Activated CD4-positive, alpha-beta memory T cell treated with anti-CD3 and anti-CD28 coated beads for 36 hours (primary cell): ENCODE data around the gene CAND1. TPM values are rescaled to one million over a fixed set of nuclear protein-coding genes. Genes with fewer than 3 reads are reported as not detected.

Experiments
- CTCF ChIA-PET: fragments of 350-600 bp; sonication (Branson Sonifier 250); formaldehyde crosslinking; loops from one replicate; lab custom pipeline; 2021; ENCODE audit warnings: antibody characterized with exemption, inconsistent platforms; lab: Charles Lee
- POLR2A ChIA-PET: fragments of 350-600 bp; sonication (Branson Sonifier 250); formaldehyde crosslinking; loops from one replicate; lab custom pipeline; 2021; ENCODE audit warnings: antibody characterized with exemption; lab: Charles Lee
- DNase-seq: peaks from one replicate; pipeline ENCODE4 v3.0.0-alpha.2; 2020
- H3K27ac Mint-ChIP-seq: one replicate; pipeline ENCODE4 v1.8.0; 2021; ENCODE audit warnings: mixed read lengths
- H3K27me3 Mint-ChIP-seq: one replicate; pipeline ENCODE4 v1.8.0; 2021; ENCODE audit warnings: mixed read lengths
- H3K36me3 Mint-ChIP-seq: one replicate; pipeline ENCODE4 v1.8.0; 2021; ENCODE audit warnings: mixed read lengths
- H3K4me1 Mint-ChIP-seq: one replicate; pipeline ENCODE4 v1.8.0; 2021; ENCODE audit warnings: low read depth, mixed read lengths
- H3K4me3 Mint-ChIP-seq: one replicate; pipeline ENCODE4 v1.8.0; 2021; ENCODE audit warnings: mild to moderate bottlenecking, mixed read lengths
- H3K9me3 Mint-ChIP-seq: one replicate; pipeline ENCODE4 v1.8.0; 2021; ENCODE audit warnings: mixed read lengths
- intact Hi-C: fragments of 100-400 bp; cut with micrococcal nuclease; formaldehyde crosslinking; loops from one replicate; pipeline ENCODE4 v1.15.1; 2023
- total RNA-seq, 2 experiments: library from RNA; stranded (reverse); gene quantifications; one replicate each; pipeline ENCODE4 v1.2.3, GENCODE V29; 2021

CAND1 gene
- total RNA-seq, 2 experiments from 2014 or later: 213 to 219 TPM

GRCh38 chr12:67284561-67284960 lies 15.4 kb downstream of the CAND1 start:
- peaks cover 34% of the 10 kb centered on the region for H3K36me3 Mint-ChIP-seq
- H3K27ac Mint-ChIP-seq: no peak overlapping the region
- CTCF ChIA-PET: interaction anchor here (0.6 kb wide), 1 partner anchor 204 kb away, joined by 3 read pairs; no protein-coding TSS in a partner anchor
- peaks cover 52% of the 10 kb centered on the region for H3K4me1 Mint-ChIP-seq
- no peaks in the 10 kb centered on the region for H3K27me3 Mint-ChIP-seq
- no peaks in the 10 kb centered on the region for H3K9me3 Mint-ChIP-seq
- DNase-seq: no peak
- POLR2A ChIA-PET: no interaction called here
- intact Hi-C loops: no loop called here
- no peak overlapping the region for H3K4me3 Mint-ChIP-seq

- DNase-seq: no peak
- H3K4me1 Mint-ChIP-seq: peaks cover 56% of the 10 kb centered on the region
- ChIA-PET POLR2A (interaction anchor here (1.3 kb wide), 1 partner anchor 17 kb away, joined by 5 read pairs; the partner anchor contains the start of gene CAND1), CTCF (interaction anchor here (0.6 to 1.5 kb wide), 4 partner anchors 16 to 593 kb away, joined by 3 to 5 read pairs (median 3); partner anchors contain the start of gene CAND1)
- H3K4me3 Mint-ChIP-seq: no peak overlapping the region
- H3K27me3 Mint-ChIP-seq: no peaks in the 10 kb centered on the region
- H3K27ac Mint-ChIP-seq: no peak overlapping the region
- no peaks in the 10 kb centered on the region for H3K9me3 Mint-ChIP-seq
- intact Hi-C loops: no loop called here
- H3K36me3 Mint-ChIP-seq: peaks cover 45% of the 10 kb centered on the region
These were observed 17.1 kb downstream of the CAND1 start for GRCh38 chr12:67286257-67286656.

- Mint-ChIP-seq H3K4me1 (peaks cover 49% of the 10 kb centered on the region), H3K27ac (peak overlapping the region; percentile 18), H3K9me3 (no peaks in the 10 kb centered on the region), H3K36me3 (peaks cover 40% of the 10 kb centered on the region), H3K27me3 (no peaks in the 10 kb centered on the region), H3K4me3 (no peak overlapping the region)
- ChIA-PET CTCF (interaction anchor here (0.8 to 1.5 kb wide), 5 partner anchors 12 to 197 kb away, joined by 3 to 5 read pairs (median 3); partner anchors contain the start of gene CAND1), POLR2A (interaction anchor here (1.3 kb wide), 1 partner anchor 18 kb away, joined by 5 read pairs; the partner anchor contains the start of gene CAND1)
- intact Hi-C loops: no loop called here
- no peak for DNase-seq
These were observed 18.2 kb downstream of the CAND1 start for GRCh38 chr12:67287311-67287710.

GRCh38 chr12:67288561-67288960 lies 19.4 kb downstream of the CAND1 start:
- DNase-seq: no peak
- intact Hi-C loops: no loop called here
- no peak overlapping the region for H3K4me3 Mint-ChIP-seq
- no peaks in the 10 kb centered on the region for H3K27me3 Mint-ChIP-seq
- ChIA-PET POLR2A (no interaction called here), CTCF (no interaction called here)
- H3K36me3 Mint-ChIP-seq: peaks cover 35% of the 10 kb centered on the region
- H3K4me1 Mint-ChIP-seq: peaks cover 48% of the 10 kb centered on the region
- no peaks in the 10 kb centered on the region for H3K9me3 Mint-ChIP-seq
- H3K27ac Mint-ChIP-seq: no peak overlapping the region

- H3K36me3 Mint-ChIP-seq: peaks cover 37% of the 10 kb centered on the region
- intact Hi-C loops: no loop called here
- no peak overlapping the region for H3K27ac Mint-ChIP-seq
- ChIA-PET POLR2A (interaction anchor here (1.2 kb wide), 1 partner anchor 22 kb away, joined by 3 read pairs; the partner anchor contains the start of gene CAND1), CTCF (no interaction called here)
- no peaks in the 10 kb centered on the region for H3K9me3 Mint-ChIP-seq
- no peaks in the 10 kb centered on the region for H3K27me3 Mint-ChIP-seq
- H3K4me3 Mint-ChIP-seq: no peak overlapping the region
- H3K4me1 Mint-ChIP-seq: peaks cover 41% of the 10 kb centered on the region
- no peak for DNase-seq
These were observed 21.2 kb downstream of the CAND1 start for GRCh38 chr12:67290378-67290777.

GRCh38 chr12:67299526-67299925 lies 30.4 kb downstream of the CAND1 start:
- peaks cover 59% of the 10 kb centered on the region for H3K36me3 Mint-ChIP-seq
- H3K4me1 Mint-ChIP-seq: peaks cover 10% of the 10 kb centered on the region
- CTCF ChIA-PET: no interaction called here
- H3K4me3 Mint-ChIP-seq: no peak overlapping the region
- H3K27ac Mint-ChIP-seq: no peak overlapping the region
- DNase-seq: no peak
- POLR2A ChIA-PET: no interaction called here
- H3K9me3 Mint-ChIP-seq: no peaks in the 10 kb centered on the region
- intact Hi-C loops: no loop called here
- H3K27me3 Mint-ChIP-seq: no peaks in the 10 kb centered on the region

GRCh38 chr12:67299926-67300325 lies 30.8 kb downstream of the CAND1 start:
- H3K27ac Mint-ChIP-seq: no peak overlapping the region
- H3K36me3 Mint-ChIP-seq: peaks cover 57% of the 10 kb centered on the region
- CTCF ChIA-PET: no interaction called here
- intact Hi-C loops: no loop called here
- POLR2A ChIA-PET: no interaction called here
- no peaks in the 10 kb centered on the region for H3K27me3 Mint-ChIP-seq
- H3K4me1 Mint-ChIP-seq: peaks cover 9% of the 10 kb centered on the region
- no peak overlapping the region for H3K4me3 Mint-ChIP-seq
- H3K9me3 Mint-ChIP-seq: no peaks in the 10 kb centered on the region
- no peak for DNase-seq

GRCh38 chr12:67302162-67302561 lies 33.0 kb downstream of the CAND1 start:
- CTCF ChIA-PET: no interaction called here
- H3K4me1 Mint-ChIP-seq: peaks cover 2% of the 10 kb centered on the region

GRCh38 chr12:67305544-67305943 lies 36.4 kb downstream of the CAND1 start:
- ChIA-PET POLR2A (no interaction called here), CTCF (no interaction called here)
- intact Hi-C loops: no loop called here
- Mint-ChIP-seq H3K4me1 (peaks cover 2% of the 10 kb centered on the region), H3K27ac (no peak overlapping the region), H3K4me3 (no peak overlapping the region), H3K27me3 (no peaks in the 10 kb centered on the region), H3K9me3 (no peaks in the 10 kb centered on the region), H3K36me3 (peaks cover 63% of the 10 kb centered on the region)
- no peak for DNase-seq

More at GRCh38 chr12:67302162-67302561, 33.0 kb downstream of the CAND1 start:
- H3K27ac Mint-ChIP-seq: no peak overlapping the region
- DNase-seq: no peak
- no peaks in the 10 kb centered on the region for H3K9me3 Mint-ChIP-seq
- H3K36me3 Mint-ChIP-seq: peaks cover 61% of the 10 kb centered on the region
- intact Hi-C loops: no loop called here
- H3K27me3 Mint-ChIP-seq: no peaks in the 10 kb centered on the region
- POLR2A ChIA-PET: no interaction called here
- no peak overlapping the region for H3K4me3 Mint-ChIP-seq

GRCh38 chr12:67306712-67307111 lies 37.6 kb downstream of the CAND1 start:
- intact Hi-C loops: no loop called here
- peaks cover 2% of the 10 kb centered on the region for H3K4me1 Mint-ChIP-seq
- CTCF ChIA-PET: no interaction called here

GRCh38 chr12:67315661-67316060 lies 46.5 kb downstream of the CAND1 start:
- Mint-ChIP-seq H3K4me1 (peaks cover 12% of the 10 kb centered on the region), H3K36me3 (peaks cover 41% of the 10 kb centered on the region), H3K4me3 (no peak overlapping the region), H3K9me3 (no peaks in the 10 kb centered on the region), H3K27ac (no peak overlapping the region), H3K27me3 (no peaks in the 10 kb centered on the region)
- intact Hi-C loops: no loop called here
- no peak for DNase-seq
- CTCF ChIA-PET: no interaction called here
- POLR2A ChIA-PET: no interaction called here

More at GRCh38 chr12:67306712-67307111, 37.6 kb downstream of the CAND1 start:
- POLR2A ChIA-PET: no interaction called here
- no peak overlapping the region for H3K27ac Mint-ChIP-seq
- H3K27me3 Mint-ChIP-seq: no peaks in the 10 kb centered on the region
- no peak overlapping the region for H3K4me3 Mint-ChIP-seq
- no peak for DNase-seq
- H3K36me3 Mint-ChIP-seq: peaks cover 71% of the 10 kb centered on the region
- no peaks in the 10 kb centered on the region for H3K9me3 Mint-ChIP-seq

GRCh38 chr12:67318786-67319185 lies 49.6 kb downstream of the CAND1 start:
- ChIA-PET POLR2A (no interaction called here), CTCF (interaction anchor here (1.0 kb wide), 1 partner anchor 25 kb away, joined by 3 read pairs; no protein-coding TSS in a partner anchor)
- peaks cover 7% of the 10 kb centered on the region for H3K9me3 Mint-ChIP-seq
- peaks cover 35% of the 10 kb centered on the region for H3K36me3 Mint-ChIP-seq
- DNase-seq: no peak
- peaks cover 18% of the 10 kb centered on the region for H3K4me1 Mint-ChIP-seq
- intact Hi-C loops: no loop called here
- H3K27me3 Mint-ChIP-seq: no peaks in the 10 kb centered on the region
- no peak overlapping the region for H3K27ac Mint-ChIP-seq
- no peak overlapping the region for H3K4me3 Mint-ChIP-seq

- ChIA-PET POLR2A (no interaction called here), CTCF (no interaction called here)
- intact Hi-C loops: no loop called here
- Mint-ChIP-seq H3K9me3 (peaks cover 12% of the 10 kb centered on the region), H3K4me3 (no peak overlapping the region), H3K27ac (no peak overlapping the region), H3K27me3 (no peaks in the 10 kb centered on the region), H3K36me3 (peaks cover 27% of the 10 kb centered on the region), H3K4me1 (peaks cover 18% of the 10 kb centered on the region)
- DNase-seq: no peak
These were observed 50.8 kb downstream of the CAND1 start for GRCh38 chr12:67319936-67320335.
